GM19035 (cell line): ENCODE results near the gene GAS7.

Experiments used
- ATAC-seq: cut with Tn5 transposase; IDR thresholded peaks from one replicate; pipeline ENCODE4 v1.9.1; 2021; ENCODE audit not compliant: unreplicated experiment

Gene GAS7

GRCh38 chr17:10053782-10054540, 144.4 kb downstream of the GAS7 start:
- no peak for ATAC-seq

GRCh38 chr17:10052106-10052813, 146.1 kb downstream of the GAS7 start:
- ATAC-seq = peak; percentile 42

- peak; percentile 8 for ATAC-seq
Measured at GRCh38 chr17:10051112-10051511, 147.3 kb downstream of the GAS7 start.

- ATAC-seq = peak; percentile 26
Measured at GRCh38 chr17:10050597-10051101, 147.8 kb downstream of the GAS7 start.

- no peak for ATAC-seq
Measured at GRCh38 chr17:10048629-10049350, 149.6 kb downstream of the GAS7 start.

- peak; percentile 61 for ATAC-seq
Measured at GRCh38 chr17:10046786-10047785, 151.3 kb downstream of the GAS7 start.

- ATAC-seq = no peak
Measured at GRCh38 chr17:10045871-10046658, 152.3 kb downstream of the GAS7 start.

- no peak for ATAC-seq
Measured at GRCh38 chr17:10042589-10043244, 155.7 kb downstream of the GAS7 start.

GRCh38 chr17:10041916-10042588, 156.4 kb downstream of the GAS7 start:
- peak; percentile 32 for ATAC-seq

- peak; percentile 11 for ATAC-seq
Measured at GRCh38 chr17:10041287-10041612, 157.2 kb downstream of the GAS7 start.

- ATAC-seq = no peak
Measured at GRCh38 chr17:10036511-10037061, 161.8 kb downstream of the GAS7 start.

- no peak for ATAC-seq
Measured at GRCh38 chr17:10035885-10036284, 162.5 kb downstream of the GAS7 start.

- ATAC-seq = no peak
Measured at GRCh38 chr17:10034719-10035475, 163.5 kb downstream of the GAS7 start.

- ATAC-seq = no peak
Measured at GRCh38 chr17:10033959-10034358, 164.4 kb downstream of the GAS7 start.

- ATAC-seq = no peak
Measured at GRCh38 chr17:10033449-10033848, 165.0 kb downstream of the GAS7 start.

GRCh38 chr17:10032118-10032852, 166.1 kb downstream of the GAS7 start:
- ATAC-seq = no peak

- no peak for ATAC-seq
Measured at GRCh38 chr17:10031606-10032005, 166.8 kb downstream of the GAS7 start.
